NB4 (cell line): ENCODE measurements around the gene ANKAR.

Source experiments
- DNase-seq: peaks from one replicate; pipeline ENCODE4 v3.0.0; 2010; ENCODE audit warnings: low read depth
- H3K4me3 ChIP-seq: one replicate; pipeline ENCODE4 v1.5.1; 2011; ENCODE audit warnings: mild to moderate bottlenecking, low read depth, low read length, moderate library complexity
- MAX ChIP-seq: IDR thresholded peaks from 2 replicates; pipeline ENCODE4 v1.6.1; 2011; ENCODE audit warnings: low read depth, low read length
- MYC ChIP-seq: IDR thresholded peaks from 2 replicates; pipeline ENCODE4 v1.6.1; 2011; ENCODE audit warnings: low read depth, low read length
- POLR2A ChIP-seq: IDR thresholded peaks from 2 replicates; pipeline ENCODE4 v1.6.1; 2011; ENCODE audit warnings: mild to moderate bottlenecking; ENCODE audit not compliant: insufficient read length; ENCODE audit errors: extremely low read depth
- TF ChIP-seq, protein P1 (sequence below): IDR thresholded peaks from one replicate; pipeline ENCODE4 v1.5.1; 2012; ENCODE audit warnings: low read depth, low read length

ANKAR gene

GRCh38 chr2:189723192-189723591, 48.7 kb downstream of the ANKAR start:
- H3K4me3 ChIP-seq: no peak overlapping the region
- no peak for DNase-seq
- TF ChIP-seq, protein P1, sequence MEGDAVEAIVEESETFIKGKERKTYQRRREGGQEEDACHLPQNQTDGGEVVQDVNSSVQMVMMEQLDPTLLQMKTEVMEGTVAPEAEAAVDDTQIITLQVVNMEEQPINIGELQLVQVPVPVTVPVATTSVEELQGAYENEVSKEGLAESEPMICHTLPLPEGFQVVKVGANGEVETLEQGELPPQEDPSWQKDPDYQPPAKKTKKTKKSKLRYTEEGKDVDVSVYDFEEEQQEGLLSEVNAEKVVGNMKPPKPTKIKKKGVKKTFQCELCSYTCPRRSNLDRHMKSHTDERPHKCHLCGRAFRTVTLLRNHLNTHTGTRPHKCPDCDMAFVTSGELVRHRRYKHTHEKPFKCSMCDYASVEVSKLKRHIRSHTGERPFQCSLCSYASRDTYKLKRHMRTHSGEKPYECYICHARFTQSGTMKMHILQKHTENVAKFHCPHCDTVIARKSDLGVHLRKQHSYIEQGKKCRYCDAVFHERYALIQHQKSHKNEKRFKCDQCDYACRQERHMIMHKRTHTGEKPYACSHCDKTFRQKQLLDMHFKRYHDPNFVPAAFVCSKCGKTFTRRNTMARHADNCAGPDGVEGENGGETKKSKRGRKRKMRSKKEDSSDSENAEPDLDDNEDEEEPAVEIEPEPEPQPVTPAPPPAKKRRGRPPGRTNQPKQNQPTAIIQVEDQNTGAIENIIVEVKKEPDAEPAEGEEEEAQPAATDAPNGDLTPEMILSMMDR: no peak
- no peak for TF ChIP-seq POLR2A
- TF ChIP-seq MYC: no peak
- TF ChIP-seq MAX: no peak
